Lung (tissue), 12 donors: ENCODE measurements around the gene C20orf144. TPM values are rescaled to one million over a fixed set of nuclear protein-coding genes. Genes with fewer than 3 reads are reported as not detected.
A peak's percentile ranks its signal among the peaks of the same experiment; 100 is the strongest.

Experiments used
- ATAC-seq: fragments of 200-7000 bp; cut with Tn5 transposase; one replicate; pipeline ENCODE4 v1.9.1; 2020; ENCODE audit warnings: moderate number of reproducible peaks; ENCODE audit not compliant: insufficient read depth, low FRiP score
- DNase-seq, 3 donors: peaks; one replicate each; pipeline ENCODE4 v3.0.0-alpha.2; 2013 to 2017
- H3K27ac ChIP-seq, 2 donors: one replicate each; pipeline ENCODE4 v1.5.1; 2013; ENCODE audit warnings: mild to moderate bottlenecking in 2 of 2, moderate library complexity in 2 of 2, control low read depth in 1 of 2, inconsistent platforms in 1 of 2, low read depth in 1 of 2, low read length in 1 of 2
- H3K27me3 ChIP-seq, 3 donors: one replicate each; pipeline ENCODE4 v1.5.1; 2013; ENCODE audit warnings: low read length in 2 of 3; ENCODE audit not compliant: control insufficient read depth in 3 of 3, insufficient read depth in 3 of 3
- H3K36me3 ChIP-seq, 4 donors: one replicate each; pipeline ENCODE4 v1.5.1; 2013; ENCODE audit warnings: low read length in 4 of 4, mild to moderate bottlenecking in 1 of 4, moderate library complexity in 1 of 4; ENCODE audit not compliant: control insufficient read depth in 4 of 4, insufficient read depth in 4 of 4
- H3K4me1 ChIP-seq, 5 donors: one replicate each; pipeline ENCODE4 v1.5.1; 2013; ENCODE audit warnings: low read length in 5 of 5, mild to moderate bottlenecking in 2 of 5, moderate library complexity in 1 of 5; ENCODE audit not compliant: control insufficient read depth in 5 of 5, insufficient read depth in 5 of 5
- H3K4me3 ChIP-seq: one replicate; pipeline ENCODE4 v1.5.1; 2013; ENCODE audit warnings: mild to moderate bottlenecking, control low read depth, moderate library complexity
- H3K9ac ChIP-seq, 2 donors: one replicate each; pipeline ENCODE4 v1.5.1; 2013; ENCODE audit warnings: low read length in 2 of 2, control low read depth in 1 of 2; ENCODE audit not compliant: insufficient read depth in 1 of 2
- H3K9me3 ChIP-seq, 4 donors: one replicate each; pipeline ENCODE4 v1.5.1; 2013; ENCODE audit warnings: low read length in 3 of 4, mild to moderate bottlenecking in 1 of 4, moderate library complexity in 1 of 4; ENCODE audit not compliant: control insufficient read depth in 4 of 4, insufficient read depth in 3 of 4
- CTCF ChIP-seq: IDR thresholded peaks from 2 replicates; pipeline ENCODE4 v1.5.1; 2012; ENCODE audit warnings: mild to moderate bottlenecking; ENCODE audit errors: control extremely low read depth, extremely low read depth
- WGBS, 2 donors: extraction: QIAGEN DNeasy Blood & Tissue Kit; methylation state at CpG; one replicate each; pipeline ENCODE4 v1.1.7; 2013; 5-methylcytosine and 5-hydroxymethylcytosine counted together
- polyA plus RNA-seq, 2 donors: library from polyadenylated mRNA; stranded (reverse); fragments of 200-250 nt; gene quantifications; one replicate each; pipeline ENCODE4 v1.2.1, GENCODE V29; 2013
- total RNA-seq, 2 donors: library from RNA; depleted of rRNA in 1 of 2; stranded (reverse); fragments of >200 nt in 1 of 2; gene quantifications; one replicate each; pipeline ENCODE4 v1.2.1, GENCODE V29; 2014 to 2021
- donor health status: control.
- donor health status: control.
- donor health status: Bipolar disorder and iron deficiency.
- donor health status: healthy.
- donor health status: DM: yes; HTN: yes; CAD: no.

C20orf144 gene
- total and polyA plus RNA-seq, 4 donors: 0.05 to 0.31 (median 0.08) TPM; not detected in 1

DNA sequence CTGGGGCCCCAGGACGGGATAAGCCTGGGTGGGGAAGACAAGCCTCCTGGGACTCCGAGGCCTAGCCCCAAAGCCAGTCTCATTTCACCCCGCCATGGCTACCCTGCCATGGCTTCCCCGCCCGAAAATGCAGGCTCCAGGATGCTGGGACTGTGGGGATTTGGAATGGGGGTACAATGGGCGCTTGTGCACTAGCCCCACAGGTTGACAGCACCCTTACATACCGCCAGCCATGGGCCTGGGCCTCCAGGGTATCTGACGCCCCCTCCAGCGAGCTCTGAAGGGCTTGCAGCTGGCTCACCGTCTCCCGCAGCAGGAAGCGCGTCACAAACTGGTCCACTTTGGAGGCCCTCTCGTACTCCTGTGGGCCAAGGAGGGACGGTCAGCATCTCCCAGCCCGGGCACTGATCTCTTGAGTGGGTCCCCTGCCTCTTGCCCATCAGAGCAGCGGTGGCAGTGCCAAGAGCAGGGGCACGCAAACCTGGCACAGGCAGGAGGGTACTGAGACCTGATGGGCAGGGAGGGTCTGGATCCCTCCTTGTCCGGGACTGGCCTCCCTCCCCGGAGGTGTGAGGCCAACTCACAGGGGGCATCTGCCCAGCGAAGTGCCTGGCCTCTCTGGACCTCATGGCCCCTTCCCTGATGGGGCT is 2.0 kb upstream of the C20orf144 start:
- no peak overlapping the region for H3K27ac ChIP-seq
- H3K9me3 ChIP-seq: no peaks in the 10 kb centered on the region
- peaks cover 0 to 18% (median 4%) of the 10 kb centered on the region in 4 donors for H3K36me3 ChIP-seq
- 91 to 93% methylated on average over 21 of the region's 21 CpGs for WGBS, 2 donors
- no peaks in the 10 kb centered on the region for H3K27me3 ChIP-seq
- no peak overlapping the region for H3K9ac ChIP-seq
- TF ChIP-seq CTCF: no peak
- ATAC-seq (no peak), DNase-seq (no peak)
- peaks cover 0 to 13% (median 6%) of the 10 kb centered on the region in 5 donors for H3K4me1 ChIP-seq
- H3K4me3 ChIP-seq: no peak overlapping the region

- no peak for TF ChIP-seq CTCF
- Histone ChIP-seq H3K27ac (no peak overlapping the region), H3K4me3 (no peak overlapping the region), H3K36me3 (peaks cover 0 to 18% (median 4%) of the 10 kb centered on the region in 4 donors), H3K27me3 (no peaks in the 10 kb centered on the region), H3K4me1 (peaks cover 0 to 13% (median 4%) of the 10 kb centered on the region in 5 donors), H3K9ac (no peak overlapping the region), H3K9me3 (no peaks in the 10 kb centered on the region)
- DNase-seq: no peak
- WGBS, 2 donors: 86 to 91% methylated on average over 7 of the region's 7 CpGs
- no peak for ATAC-seq
Measured at GRCh38 chr20:33660685-33661058, 1.5 kb upstream of the C20orf144 start.

DNA sequence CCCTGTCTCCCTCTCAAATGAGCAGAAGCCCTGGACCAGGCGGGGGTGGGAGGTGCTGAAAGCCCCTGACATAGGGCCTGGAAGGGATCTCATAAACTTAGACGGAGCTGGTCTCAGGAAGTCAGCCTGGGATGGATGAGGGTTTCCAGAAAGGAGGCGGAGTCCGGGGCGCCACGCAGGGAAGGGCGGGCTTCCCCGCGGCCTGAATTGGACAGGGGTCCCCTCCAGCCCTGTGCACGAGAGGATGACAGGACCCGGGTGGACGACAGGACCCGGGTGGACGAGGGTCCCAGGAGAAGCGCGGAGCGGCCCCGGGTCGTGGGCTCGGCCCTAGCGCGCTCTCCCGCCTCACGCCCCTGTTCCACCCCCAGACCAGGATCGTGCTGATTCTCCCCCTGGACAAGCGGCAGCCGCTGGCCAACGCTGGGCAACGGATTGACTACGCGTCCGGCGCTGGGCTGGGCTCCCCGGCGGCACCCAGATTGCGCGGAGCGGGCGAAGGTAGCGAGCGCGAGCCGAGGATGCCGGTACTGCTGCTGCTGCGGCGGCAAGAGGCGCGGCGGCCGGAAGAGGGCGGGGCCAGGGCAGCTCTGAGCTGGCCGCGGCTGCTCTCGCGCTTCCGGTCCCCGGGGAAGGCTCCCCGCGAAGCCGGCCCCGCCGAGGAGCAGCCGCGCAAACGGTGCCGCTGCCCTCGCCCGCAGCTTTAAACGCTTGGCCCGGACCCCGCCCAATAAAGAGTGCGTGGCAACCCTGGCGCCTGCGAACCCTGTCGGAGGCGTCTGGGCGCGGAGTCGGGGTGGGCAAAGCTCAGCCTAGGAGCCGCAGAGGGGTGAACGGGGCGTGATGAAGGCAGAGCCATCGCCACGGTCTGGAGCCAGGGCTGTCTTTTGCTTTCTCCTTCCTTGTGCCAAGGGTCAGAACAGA is 1.3 kb downstream of the C20orf144 start:
- Histone ChIP-seq H3K4me1 (peaks cover 0 to 37% (median 4%) of the 10 kb centered on the region in 5 donors), H3K27me3 (no peaks in the 10 kb centered on the region), H3K4me3 (peak overlapping the region; percentile 68), H3K9me3 (no peaks in the 10 kb centered on the region), H3K36me3 (peaks cover 0 to 13% (median 2%) of the 10 kb centered on the region in 4 donors), H3K27ac (peak overlapping the region; percentile 86 to 92), H3K9ac (peak overlapping the region; percentile 39 to 66)
- no peak for TF ChIP-seq CTCF
- WGBS, 2 donors: 1% methylated on average over 78 to 84 of the region's 84 CpGs
- peak; percentile 81 to 90 (median 83) for DNase-seq
- ATAC-seq: peak; percentile 69
